LNCAP (cell line): ENCODE results near the gene RNU6-7.

ENCODE experiments used
- TF ChIP-seq, protein P1 (sequence below): fragments of 450-650 bp; IDR thresholded peaks from 2 replicates; pipeline ENCODE4 v1.5.1; 2017; ENCODE audit warnings: mild to moderate bottlenecking

Gene RNU6-7

DNA sequence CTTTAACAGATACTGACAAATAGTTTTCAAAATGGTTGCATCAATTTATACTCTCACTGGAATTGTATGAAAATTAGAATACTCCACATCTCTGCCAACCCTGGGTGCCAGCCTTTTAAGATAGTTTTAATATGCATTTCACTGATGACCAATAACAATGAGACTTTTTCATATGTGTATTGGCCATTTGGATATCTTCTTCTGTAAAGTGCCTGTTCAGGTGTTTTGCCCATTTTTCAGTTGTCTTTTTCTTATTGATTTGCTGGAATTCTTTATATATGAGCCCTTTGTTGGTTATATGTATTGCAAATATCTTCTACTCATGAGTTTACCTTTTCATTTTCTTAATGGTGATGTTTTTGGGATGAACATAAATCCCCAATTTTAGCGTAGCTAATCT, 16.7 kb upstream of the RNU6-7 start:
- TF ChIP-seq, protein P1, sequence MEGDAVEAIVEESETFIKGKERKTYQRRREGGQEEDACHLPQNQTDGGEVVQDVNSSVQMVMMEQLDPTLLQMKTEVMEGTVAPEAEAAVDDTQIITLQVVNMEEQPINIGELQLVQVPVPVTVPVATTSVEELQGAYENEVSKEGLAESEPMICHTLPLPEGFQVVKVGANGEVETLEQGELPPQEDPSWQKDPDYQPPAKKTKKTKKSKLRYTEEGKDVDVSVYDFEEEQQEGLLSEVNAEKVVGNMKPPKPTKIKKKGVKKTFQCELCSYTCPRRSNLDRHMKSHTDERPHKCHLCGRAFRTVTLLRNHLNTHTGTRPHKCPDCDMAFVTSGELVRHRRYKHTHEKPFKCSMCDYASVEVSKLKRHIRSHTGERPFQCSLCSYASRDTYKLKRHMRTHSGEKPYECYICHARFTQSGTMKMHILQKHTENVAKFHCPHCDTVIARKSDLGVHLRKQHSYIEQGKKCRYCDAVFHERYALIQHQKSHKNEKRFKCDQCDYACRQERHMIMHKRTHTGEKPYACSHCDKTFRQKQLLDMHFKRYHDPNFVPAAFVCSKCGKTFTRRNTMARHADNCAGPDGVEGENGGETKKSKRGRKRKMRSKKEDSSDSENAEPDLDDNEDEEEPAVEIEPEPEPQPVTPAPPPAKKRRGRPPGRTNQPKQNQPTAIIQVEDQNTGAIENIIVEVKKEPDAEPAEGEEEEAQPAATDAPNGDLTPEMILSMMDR, result no peak

DNA sequence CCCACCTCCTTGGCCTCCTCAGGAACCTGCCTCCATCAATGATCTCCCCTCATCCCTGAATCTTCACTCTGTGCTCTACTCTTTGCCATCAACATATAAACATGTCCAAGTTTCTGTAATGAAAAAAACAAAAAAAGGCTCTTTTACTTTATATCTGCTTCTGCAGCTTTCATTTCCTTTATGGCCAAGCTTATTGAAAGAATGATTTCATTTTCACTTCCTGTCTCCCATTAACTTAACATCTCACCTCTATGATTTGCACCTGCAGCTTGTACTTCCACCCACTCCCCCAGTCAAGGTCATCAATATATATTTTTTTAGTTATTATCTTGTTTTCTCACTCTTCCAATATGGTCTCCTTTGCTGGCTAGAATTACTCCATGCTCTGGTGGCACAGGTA, 15.6 kb upstream of the RNU6-7 start:
- TF ChIP-seq, protein P1, result no peak

DNA sequence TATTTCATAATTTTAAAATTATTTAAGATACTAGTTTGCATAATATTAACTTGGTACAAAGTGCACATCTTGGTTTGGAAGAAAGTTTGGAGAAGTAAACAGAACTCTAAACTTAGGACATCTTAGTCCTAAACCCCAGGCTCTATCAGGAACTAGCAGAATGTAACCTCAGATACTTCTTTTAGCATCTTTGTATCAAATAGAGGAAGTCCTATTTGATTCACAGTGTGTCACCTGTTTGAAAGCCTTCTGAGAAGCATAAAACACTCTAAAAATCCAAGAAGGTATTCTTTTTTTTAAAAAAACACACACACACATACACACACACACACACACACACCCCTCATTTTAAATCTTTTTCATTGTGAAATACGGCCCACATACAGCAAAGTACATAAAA, 12.0 kb upstream of the RNU6-7 start:
- TF ChIP-seq, protein P1, result no peak

DNA sequence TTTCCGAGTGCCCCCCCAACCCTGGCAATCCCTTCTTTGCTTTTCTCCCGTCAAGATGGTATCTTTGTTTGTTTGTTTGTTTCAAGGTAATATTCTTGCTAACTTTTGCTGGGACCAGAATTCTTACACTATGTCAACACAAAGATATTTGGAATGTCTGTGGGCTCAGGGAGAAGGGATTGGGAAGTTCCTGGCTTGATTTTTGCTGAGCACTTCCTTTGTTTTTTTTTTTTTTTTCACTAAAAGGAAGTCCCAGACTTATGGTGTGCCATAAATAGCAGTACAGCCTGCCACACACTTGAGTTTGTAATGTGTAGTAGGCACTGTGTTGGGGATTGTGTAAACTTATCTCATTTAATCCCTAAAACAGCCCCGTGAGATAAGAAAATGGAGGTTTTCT, 11.2 kb upstream of the RNU6-7 start:
- TF ChIP-seq, protein P1, result no peak

GRCh38 chr14:32192712-32193373, 9.0 kb upstream of the RNU6-7 start:
- TF ChIP-seq, protein P1, result no peak

DNA sequence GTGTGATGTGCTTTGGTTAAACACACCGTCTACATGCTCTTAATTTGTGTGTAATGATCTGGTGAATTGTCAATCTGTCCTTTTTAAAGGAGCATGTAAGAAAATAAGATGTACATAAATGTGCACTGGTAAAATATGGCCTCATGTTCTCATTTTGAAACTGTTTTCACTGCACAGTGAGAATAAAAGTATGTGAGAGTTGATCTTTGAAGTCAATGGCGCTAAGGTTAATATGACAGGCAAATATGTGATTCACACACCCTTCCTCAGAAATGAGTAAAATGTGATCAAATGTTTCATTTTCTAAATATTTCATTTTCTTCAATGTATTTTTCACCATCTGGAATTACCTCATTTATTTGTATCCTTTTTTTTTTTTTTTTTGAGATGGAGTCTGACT, 8.3 kb upstream of the RNU6-7 start:
- TF ChIP-seq, protein P1, result no peak

- TF ChIP-seq, protein P1, result no peak
Measured at GRCh38 chr14:32195636-32196035, 6.2 kb upstream of the RNU6-7 start.

- TF ChIP-seq, protein P1, result no peak
Measured at GRCh38 chr14:32197919-32198318, 3.9 kb upstream of the RNU6-7 start.
